NCI-H1092 (cell line): ENCODE results near the gene GRHPR.

Experiments
- DNase-seq: peaks from one replicate; lab custom pipeline; 2025; lab: John Stamatoyannopoulos, UW

The GRHPR gene

DNA sequence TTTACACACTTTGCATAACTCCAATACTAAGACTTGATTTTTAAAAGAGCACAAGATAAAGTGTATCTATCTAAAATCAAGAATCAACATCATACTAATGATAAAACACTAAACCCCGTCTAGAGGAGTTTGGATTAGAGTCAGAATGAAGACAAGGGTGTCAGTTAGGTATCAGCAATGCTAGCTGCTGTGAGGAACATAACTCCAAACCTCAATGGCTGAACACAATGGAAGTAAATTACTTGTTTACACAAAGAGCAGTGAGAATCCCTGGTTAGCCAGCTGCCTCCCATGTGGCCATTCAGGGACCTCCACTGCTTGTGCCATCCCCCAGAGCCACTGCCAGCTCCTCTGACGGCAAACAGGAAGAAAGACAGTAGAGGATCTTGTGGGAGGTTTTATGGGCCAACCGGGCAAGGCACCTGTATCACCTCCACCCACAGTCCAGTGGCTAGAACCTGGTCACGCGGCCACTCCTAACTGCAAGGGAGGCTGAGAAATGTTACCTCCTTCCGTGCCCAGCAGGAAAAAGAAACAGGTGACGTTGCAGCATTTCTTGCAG is 24.0 kb upstream of the GRHPR start:
- no peak for DNase-seq

DNA sequence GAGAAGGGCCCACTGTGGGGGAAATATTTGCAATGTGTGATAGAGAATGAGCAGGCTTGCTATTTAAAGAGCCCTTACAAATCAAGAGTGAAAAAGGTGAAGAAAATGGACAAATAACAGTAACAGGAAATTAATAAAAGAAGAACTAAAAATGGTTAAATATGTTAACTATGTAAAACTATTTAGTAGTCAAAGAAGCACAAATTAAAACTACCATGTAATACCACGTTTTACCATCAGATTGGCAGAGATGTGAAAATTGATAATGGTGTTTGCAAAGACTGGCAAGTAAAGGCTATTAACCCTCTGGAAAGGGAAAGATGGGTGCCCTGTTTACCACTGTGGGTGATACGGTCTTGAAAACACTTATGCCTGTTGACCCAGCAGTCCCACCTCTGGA is 23.2 kb upstream of the GRHPR start:
- DNase-seq = no peak

DNA sequence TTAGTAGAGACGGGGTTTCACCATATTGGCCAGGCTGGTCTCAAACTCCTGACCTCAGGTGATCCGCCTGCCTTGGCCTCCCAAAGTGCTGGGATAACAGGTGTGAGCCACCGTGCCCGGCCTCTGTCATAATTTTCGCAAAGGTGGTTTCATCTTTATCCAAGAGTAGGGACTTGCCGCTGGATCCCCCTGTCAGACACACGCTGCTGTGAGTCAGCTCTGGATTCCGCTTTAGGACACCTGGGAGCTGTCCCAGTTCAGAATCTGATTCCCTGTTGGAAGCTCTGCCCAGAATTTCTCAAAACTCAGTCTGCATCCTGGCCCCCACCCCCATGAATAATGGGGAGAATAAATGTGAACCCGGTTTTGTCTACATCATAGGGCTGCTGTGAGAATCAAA is 17.9 kb upstream of the GRHPR start:
- DNase-seq = no peak

DNA sequence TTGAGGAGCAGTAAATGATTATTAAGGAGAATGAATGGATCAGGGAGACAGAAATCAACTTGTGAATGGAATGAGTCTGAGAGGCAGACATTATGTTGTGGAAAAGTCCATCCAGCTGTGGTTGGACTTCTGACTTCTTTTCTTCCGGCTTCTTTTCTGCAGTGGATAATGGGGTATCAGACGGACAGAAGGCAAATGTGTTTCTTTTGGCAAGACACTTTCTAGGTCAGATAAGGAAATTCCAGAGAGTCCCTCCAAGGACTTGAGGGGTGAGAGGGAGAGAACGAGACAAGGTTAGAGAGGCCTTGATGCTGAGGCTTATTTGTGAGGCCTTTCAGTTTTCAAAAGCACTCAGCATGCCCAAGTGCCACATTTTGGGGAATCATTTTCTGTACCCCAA is 17.1 kb upstream of the GRHPR start:
- DNase-seq = no peak

DNA sequence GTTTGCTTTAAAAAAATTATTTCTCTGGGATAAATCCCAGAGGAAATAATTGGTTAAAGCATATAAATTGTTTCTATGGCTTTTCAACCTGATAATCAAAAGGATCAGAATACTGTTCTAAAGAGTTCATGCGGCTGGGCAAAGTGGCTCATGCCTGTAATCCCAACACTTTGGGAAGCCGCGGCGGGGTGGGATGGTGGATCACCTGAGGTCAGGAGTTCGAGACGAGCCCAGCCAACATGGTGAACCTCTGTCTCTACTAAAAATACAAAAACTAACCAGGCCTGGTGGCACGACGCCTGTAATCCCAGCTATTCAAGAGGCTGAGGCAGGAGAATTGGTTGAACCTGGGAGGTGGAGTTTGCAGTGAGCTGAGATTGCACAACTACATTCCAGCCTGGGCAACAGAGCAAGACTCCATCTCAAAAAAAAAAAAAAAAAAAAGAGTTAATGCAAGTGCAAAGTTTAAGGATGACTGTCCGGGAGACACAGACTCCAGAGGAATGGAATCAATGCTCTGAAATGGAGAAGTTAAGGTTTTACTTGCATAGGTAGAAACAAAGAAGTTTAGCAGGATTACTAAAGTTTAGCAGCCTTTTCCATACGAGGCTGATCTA is 16.6 kb upstream of the GRHPR start:
- DNase-seq = no peak

DNA sequence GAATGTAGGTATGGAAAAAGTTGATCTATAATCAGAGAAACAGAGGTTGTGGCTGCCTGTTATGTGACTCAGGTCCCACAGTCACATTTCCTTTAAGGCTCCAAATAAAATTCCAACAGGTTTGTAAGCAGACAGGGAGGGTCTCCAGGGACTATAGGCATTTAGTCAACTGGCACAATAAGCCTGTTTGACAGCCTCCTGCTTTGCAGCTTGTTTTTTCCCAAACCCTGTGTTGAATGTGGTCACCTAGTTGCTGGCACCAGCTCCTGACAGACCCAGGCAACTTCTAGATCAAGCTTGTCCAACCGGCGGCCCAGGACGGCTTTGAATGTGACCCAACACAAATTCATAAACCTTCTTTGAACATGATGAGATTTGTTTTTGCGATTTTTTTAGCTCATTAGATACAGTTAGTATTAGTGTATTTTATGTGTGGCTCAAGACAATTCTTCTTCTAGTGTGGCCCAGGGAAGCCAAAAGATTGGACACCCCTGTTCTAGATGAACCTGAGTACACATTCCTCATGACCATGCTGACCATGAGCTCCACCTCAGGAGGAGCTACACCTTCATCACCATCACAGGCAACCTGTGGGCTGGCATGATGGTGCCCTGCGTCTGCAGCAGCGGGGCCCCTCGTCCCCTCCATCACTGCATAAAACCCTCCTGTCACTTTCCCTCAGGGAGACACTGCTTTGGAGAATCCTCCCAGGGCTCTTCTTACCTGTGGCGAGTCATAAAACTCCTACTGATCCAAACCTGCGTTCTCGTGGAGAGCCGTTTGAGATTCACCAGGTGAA is 15.7 kb upstream of the GRHPR start:
- no peak for DNase-seq

DNA sequence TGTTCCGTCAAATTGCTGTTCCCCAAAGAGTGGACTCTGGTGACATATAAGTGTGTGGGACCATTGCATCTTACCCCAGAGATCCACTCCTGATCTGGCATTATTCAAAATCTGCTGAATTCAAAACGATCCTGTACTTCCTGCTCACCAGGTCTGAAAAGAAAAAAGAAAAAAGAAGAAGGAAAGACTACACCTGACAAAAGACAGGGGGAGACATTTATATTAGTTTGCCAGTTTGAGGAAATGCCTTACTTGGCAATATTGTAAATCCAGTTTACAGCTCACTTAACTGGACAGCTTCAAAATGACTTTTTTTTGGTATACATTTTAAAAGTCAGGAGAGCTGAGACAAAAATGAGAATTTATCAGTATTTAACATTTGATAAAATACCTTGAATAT is 15.0 kb upstream of the GRHPR start:
- no peak for DNase-seq

DNA sequence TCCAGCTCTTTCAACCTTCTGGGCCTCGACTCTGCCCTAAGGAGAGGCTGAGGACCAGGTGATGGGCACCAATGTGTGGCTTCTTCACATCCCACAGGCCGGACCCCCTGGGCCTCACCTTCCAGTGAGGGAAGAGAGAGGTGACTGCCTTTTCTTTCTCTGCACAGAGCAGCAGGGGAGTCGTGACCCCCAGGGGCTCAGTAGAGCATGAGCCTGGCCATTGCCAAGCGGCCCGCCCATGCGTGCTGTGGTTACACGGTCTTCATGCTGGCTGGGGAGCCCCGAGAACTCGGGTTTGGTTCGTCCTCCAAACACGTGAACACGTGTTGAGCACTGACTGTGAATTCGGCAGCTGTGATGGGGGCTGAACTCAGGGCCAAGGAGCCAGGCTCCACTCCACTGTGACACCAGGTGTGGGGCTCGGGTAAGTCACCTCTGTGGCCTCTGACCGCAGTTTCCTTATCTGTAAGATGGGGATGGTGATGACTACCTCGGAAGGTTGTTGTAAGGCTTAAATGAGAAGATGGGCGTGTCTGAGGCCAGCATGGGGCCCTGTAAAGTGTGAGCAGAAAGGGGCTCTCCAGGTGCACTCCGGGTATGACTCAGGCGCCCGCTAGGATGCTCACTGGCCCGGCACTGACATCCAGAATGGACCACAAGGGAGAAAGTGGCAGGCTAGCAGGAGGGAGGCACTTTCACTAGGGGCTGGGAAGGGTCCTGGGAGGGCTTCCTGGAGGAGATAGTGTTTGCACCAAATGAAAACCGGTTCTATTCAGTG is 13.4 kb upstream of the GRHPR start:
- no peak for DNase-seq

DNA sequence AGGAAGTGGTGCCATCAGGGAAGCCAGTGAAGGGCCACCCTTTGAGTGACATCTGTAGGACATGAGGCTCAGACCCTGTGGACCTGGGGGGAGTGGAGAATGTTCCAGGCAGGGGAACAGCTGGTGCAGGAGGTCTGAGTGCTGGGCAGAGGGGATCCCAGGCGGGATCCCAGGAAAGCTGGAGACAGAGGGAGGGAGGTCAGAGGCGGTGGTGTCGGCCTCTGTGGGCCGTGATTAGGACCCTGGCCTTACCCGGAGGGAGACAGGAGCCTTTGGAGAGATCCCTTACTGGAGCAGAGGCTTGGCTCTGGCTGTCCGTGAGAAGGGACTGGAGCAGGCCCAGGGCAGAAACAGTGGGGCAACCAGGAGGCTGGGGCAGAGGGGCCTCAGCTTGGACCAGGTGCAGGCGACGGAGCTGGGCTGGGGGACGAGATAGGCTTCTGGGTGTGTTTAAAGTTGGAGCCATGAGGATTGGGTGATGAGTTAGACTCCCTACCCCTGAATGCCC is 12.1 kb upstream of the GRHPR start:
- no peak for DNase-seq

DNA sequence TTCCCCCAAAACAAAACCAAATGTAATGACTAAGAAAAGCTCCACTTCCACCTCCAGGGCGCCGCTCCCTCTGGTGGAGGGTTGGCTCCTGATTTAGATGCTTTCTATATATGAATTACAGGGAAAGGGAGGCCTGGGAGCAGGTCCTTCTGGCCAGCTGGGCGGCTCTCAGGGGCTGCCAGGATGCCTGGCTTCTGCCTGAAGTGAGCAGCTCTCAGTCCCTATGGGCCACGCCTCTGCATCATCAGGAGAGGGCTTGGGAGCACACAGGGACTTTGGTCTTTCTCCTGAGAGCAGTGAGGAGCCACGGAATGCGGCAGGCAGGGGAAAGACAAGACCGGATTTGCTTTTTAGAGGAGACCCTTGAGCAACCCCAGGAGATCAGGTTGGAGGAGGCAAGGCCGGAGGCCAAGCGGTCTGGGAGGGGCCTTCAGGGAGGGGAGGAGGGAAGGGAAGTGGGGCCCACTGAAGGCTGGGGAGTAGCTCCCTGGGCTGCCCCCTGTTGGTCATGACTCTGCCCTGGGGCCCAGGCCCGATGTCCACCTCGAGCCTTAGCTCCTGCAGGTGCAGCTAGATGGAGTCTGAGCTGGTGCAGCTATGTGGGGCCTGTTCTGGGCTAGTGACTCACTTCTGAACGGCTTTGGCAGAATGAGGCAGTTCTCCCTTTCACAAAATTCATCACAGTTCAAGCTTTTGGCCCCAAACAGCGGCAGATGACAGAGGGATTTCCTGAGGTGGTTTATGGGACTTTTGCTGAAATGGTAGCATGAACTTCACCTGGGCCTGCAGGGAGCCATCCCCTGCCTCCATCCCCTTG is 11.3 kb upstream of the GRHPR start:
- no peak for DNase-seq

DNA sequence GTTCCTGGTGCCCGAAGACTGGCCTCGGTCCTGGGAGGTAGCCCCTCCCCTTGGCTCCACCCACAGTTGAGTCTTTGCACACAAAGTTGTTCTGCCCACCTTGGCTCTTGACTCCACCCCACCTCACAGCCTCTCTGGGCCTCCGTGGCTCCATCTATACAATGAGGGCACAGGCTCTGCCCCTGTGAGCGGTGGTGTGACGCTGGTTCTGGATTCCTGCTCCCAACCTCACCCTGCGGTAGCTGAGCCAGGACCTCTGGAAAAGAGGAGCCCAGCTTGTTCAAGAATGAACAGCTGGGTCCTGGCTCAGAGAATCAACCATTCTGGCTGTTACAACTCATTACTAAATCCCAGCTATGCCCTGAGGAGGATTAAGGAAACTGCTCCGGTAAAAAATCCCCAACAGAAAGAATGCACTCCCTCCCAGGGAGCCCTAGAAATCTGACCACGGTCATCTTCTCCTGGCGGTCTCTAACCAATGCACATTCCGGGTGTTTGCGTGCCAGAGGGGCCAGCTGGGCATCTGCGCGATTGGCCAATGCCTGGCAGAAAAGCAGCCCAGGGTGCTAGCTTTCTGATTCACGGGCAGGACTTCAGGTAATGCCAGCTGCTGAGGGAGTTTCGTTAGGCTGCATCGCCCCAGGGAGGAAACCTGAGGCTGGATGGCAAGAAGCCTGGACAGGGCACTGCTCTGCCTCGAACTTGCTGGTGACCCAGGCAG is 9.9 kb upstream of the GRHPR start:
- DNase-seq = no peak

DNA sequence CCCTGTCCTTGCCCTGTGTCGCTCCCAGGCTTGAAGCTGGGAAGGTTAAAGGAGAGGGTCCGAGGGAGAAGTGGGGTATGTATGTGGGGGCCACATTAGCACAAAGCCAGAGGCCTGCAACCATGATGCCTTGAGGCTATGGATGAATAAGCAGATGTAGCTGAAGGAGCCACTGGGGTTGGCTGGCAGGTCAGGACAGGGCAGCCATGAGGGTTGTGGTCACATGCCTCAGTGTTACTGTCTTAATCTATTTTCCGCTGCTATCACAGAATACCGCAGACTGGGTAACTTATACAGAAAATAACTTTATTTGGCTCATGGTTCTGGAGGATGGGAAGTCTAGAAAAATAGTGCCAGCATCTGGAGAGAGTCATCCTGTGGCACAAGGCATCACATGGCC is 9.2 kb upstream of the GRHPR start:
- DNase-seq = no peak

DNA sequence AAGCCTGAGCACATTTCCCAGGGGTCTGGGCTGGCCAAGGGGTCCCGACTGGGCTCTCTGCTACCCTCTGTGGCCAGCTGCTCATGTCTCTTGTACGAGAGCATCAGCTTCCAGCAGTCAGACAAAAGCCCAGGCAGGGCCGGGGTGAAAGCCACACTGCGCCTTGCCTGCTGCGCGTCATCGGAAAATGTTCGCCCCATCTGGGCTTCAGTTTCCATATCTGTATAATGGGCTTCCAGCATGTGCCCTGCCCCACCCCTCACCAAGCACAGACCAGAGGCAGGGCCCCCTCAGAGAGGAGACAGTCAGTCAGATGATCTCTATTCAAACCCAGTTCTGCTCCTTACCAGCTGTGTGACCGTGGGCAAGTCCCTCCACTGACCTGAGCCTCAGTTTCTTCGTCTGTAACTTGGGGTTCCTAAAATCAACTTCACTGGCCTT is 8.0 kb upstream of the GRHPR start:
- no peak for DNase-seq

DNA sequence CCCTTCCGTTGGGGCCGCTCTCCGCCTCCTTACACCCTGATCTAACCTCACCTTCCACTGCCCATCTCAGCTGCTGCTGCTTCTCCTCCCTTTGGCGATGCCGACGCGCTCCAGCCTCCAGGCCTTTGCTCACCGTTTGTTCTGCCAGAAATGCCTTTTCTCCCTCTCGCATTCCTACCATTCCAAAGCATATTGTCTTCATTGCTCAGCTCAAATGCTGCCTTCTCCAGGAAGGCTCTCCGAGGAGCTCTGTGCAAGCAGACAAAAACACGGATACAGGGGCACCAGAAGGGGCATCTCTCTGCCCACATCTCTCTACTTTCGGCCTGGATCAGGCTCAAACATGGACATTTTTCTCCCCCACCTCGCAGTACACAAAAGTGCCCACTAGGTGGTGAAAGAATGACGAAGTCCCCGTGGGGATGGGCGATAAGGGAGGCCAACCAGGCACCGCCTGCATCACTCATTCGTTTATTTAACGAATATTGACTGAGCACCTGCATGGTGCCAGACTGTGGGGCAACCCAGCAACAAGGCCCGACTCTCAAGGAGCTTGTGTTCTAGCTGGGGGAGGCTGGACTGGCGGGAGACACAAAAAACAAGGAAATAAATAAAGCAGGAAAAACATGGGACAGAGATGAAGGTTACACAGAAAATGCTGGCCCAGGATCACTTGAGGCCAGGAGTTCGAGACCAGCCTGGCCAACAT is 7.3 kb upstream of the GRHPR start:
- DNase-seq = peak; percentile 59

DNA sequence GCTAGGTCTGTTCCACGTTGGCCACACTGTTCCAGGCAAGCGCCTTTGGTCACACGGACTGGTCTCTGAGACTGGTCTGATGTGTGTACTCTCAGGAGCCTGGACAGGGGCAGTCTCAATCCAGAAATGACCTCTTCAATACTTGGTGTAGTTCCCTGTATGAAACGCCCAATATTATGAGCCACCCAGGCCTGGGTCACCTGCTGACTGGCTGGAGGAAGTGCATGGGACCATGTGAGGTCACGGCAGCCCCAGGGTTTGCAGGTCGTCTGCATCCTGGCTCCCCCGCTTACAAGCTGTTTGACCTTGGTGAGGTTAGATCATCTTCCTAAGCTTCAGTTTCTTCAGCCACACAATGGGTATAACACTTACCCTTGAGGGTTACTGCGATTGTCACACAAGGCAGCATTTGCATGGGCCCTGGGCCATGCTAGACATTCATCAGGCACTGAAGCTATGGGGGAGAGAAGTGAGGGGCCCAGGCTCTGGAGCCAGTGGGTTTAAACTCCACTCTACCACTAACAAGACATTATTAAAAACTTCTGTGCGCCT is 5.2 kb upstream of the GRHPR start:
- DNase-seq = no peak

DNA sequence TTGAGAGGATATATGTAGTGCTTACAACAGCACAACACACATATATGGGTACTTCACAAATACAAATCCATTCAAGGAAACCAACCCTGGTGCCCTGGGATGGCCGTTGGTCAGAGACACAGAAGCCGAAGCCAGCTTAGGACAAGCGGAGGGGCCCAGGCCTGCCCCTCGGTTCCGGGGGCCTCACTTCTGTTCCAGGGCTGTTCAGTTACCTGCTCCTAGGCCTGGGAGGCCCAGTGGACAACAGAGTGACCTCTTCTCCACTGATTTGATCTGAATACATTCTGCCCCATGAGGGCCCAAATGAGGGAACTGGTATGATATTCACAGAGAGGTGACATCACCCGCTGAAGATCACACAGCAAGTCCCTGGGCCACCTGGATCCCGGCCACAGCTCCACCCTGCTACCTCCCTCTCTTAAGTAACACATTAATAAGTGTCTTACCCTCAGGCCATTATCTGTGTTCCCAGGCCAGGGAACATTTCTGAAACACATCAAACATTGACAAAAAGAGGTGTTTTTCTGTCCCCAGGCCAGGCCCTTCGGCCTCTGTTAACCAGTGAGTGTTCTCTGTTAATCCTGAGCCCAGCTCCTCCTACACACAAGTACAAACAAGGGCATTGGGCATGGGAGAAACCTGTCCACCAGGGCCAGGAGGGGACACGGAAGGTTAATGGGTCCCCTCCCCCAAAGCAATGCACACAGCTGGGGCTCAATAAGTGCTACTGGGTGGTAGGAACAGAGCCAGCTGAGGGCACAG is 4.5 kb upstream of the GRHPR start:
- no peak for DNase-seq

DNA sequence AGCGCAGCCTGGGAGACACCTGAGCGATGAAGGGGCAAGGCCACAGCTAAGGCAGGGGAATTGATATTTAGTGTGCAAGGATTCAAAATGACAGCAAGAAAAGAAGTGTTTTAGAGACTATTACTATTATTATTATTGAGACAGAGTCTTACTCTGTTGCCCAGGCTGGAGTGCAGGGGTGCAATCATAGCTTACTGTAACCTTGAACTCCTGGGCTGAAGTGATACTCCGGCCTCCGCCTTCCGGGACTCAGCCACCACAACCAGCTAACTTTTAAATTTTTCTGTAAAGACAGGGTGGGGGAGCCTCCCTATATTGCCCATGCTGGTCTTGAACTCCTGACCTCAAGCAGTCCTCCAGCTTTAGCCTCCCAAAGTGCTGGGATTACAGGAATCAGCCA is 3.3 kb upstream of the GRHPR start:
- no peak for DNase-seq

DNA sequence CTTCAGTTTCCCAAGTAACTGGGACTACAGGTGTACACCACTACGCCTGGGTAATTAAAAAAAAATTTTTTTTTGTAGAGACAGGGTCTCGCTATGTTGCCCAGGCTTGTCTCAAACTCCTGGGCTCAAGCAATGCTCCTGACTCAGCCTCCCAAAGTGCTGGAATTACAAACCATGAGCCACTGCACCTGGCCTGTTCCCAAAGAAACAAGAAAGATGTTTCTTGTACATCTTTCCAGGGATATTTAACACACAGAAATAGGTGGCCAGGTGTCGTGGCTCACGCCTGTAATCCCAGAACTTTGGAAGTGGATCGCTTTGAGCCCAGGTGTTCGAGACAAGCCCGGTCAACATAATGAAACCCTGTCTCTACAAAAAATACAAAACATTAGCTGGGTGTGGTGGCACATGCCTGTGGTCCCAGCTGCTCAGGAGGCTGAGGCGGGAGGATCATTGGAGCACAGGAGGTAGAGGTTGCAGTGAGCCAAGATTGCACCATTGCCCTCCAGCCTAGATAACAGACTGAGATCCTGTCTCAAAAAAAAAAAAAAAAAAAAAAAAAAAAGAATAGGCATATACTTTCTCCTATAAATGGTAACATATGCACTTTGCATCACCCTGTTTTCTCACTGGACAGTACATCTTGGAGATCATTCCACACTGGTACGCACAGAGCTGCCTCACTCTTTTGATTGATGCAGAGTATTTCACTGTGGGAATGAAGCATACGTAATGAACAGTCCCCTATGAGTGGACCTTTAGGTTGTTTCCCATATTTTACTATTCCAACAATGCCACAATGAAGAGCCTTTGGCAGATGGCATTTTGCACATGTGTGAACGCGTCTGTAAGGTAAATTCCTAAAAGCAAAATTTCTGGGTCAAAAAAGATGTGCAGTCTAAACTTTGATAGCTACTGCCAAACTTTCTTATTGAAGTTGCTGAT is 2.0 kb upstream of the GRHPR start:
- no peak for DNase-seq
